Endodermal cell (in vitro differentiated cells): Measurements from ENCODE around the gene MOXD1. TPM values are rescaled to one million over a fixed set of nuclear protein-coding genes. Genes with fewer than 3 reads are reported as not detected.

Experiments
- DNase-seq: peaks from one replicate; pipeline ENCODE4 v3.0.0-alpha.2; 2017
- H3K27ac ChIP-seq: 2 replicates; pipeline ENCODE4 v1.5.1; 2013; ENCODE audit warnings: mild to moderate bottlenecking, low read depth, low read length, moderate library complexity
- H3K27me3 ChIP-seq: 2 replicates; pipeline ENCODE4 v1.6.1; 2013; ENCODE audit warnings: mild to moderate bottlenecking, low read length, moderate library complexity; ENCODE audit not compliant: insufficient read depth, control insufficient read depth, poor library complexity, severe bottlenecking
- H3K36me3 ChIP-seq: 2 replicates; pipeline ENCODE4 v1.7.0; 2013; ENCODE audit warnings: mild to moderate bottlenecking, low read length, moderate library complexity; ENCODE audit not compliant: control insufficient read depth, insufficient read depth
- H3K4me1 ChIP-seq: one replicate; pipeline ENCODE4 v1.7.0; 2013; ENCODE audit warnings: low read length; ENCODE audit not compliant: control insufficient read depth, insufficient read depth
- H3K4me3 ChIP-seq: 2 replicates; pipeline ENCODE4 v1.5.1; 2013; ENCODE audit warnings: mild to moderate bottlenecking, low read length, moderate library complexity
- H3K9ac ChIP-seq: 2 replicates; pipeline ENCODE4 v1.6.1; 2013; ENCODE audit warnings: mild to moderate bottlenecking, low read length, moderate library complexity; ENCODE audit not compliant: poor library complexity, severe bottlenecking; ENCODE audit errors: extremely low read depth
- H3K9me3 ChIP-seq: 2 replicates; pipeline ENCODE4 v1.6.1; 2013; ENCODE audit warnings: mild to moderate bottlenecking, low read length, moderate library complexity; ENCODE audit not compliant: control insufficient read depth
- H3K27ac Mint-ChIP-seq: 2 replicates; pipeline ENCODE4 v1.8.0; 2020; ENCODE audit warnings: mixed read lengths
- H3K27me3 Mint-ChIP-seq: 2 replicates; pipeline ENCODE4 v1.8.0; 2021; ENCODE audit warnings: mild to moderate bottlenecking, mixed read lengths; ENCODE audit not compliant: insufficient read depth
- H3K36me3 Mint-ChIP-seq: 2 replicates; pipeline ENCODE4 v1.8.0; 2020; ENCODE audit warnings: low read depth, mixed read lengths
- H3K4me1 Mint-ChIP-seq: 2 replicates; pipeline ENCODE4 v1.8.0; 2020; ENCODE audit warnings: mixed read lengths
- H3K4me3 Mint-ChIP-seq: 2 replicates; pipeline ENCODE4 v1.8.0; 2020; ENCODE audit warnings: mild to moderate bottlenecking, moderate library complexity, mixed read lengths
- H3K9me3 Mint-ChIP-seq: 2 replicates; pipeline ENCODE4 v1.8.0; 2020; ENCODE audit warnings: mild to moderate bottlenecking, mixed read lengths
- WGBS, 2 experiments: methylation state at CpG; one replicate each; pipeline versions ENCODE4 v1.1.5 to v1.1.7; 2013; ENCODE audit warnings: missing lambda C conversion rate in 2 of 2, mixed read lengths in 1 of 2; ENCODE audit not compliant: insufficient coverage in 1 of 2, insufficient read length in 1 of 2; 5-methylcytosine and 5-hydroxymethylcytosine counted together
- total RNA-seq, 2 donors: library from RNA; stranded (reverse); fragmentation: NEBNext Ultra II Directional in 1 of 2; extraction: Animal tissue kit (Norgen Biotek cat#: 25700) in 1 of 2; gene quantifications; 2 replicates in 1 of 2; 3 replicates in 1 of 2; pipeline ENCODE4 v1.2.1, GENCODE V29; 2021
- TF ChIP-seq, protein P1 (sequence below): fragments of 200-600 bp; sonication (generic); conservative IDR thresholded peaks from 2 replicates; pipeline ENCODE4 v1.5.0; 2021; ENCODE audit warnings: antibody characterized with exemption, mild to moderate bottlenecking

MOXD1 gene
- total RNA-seq, 2 donors from 2014 or later, result 1.3 to 3.2 TPM

DNA sequence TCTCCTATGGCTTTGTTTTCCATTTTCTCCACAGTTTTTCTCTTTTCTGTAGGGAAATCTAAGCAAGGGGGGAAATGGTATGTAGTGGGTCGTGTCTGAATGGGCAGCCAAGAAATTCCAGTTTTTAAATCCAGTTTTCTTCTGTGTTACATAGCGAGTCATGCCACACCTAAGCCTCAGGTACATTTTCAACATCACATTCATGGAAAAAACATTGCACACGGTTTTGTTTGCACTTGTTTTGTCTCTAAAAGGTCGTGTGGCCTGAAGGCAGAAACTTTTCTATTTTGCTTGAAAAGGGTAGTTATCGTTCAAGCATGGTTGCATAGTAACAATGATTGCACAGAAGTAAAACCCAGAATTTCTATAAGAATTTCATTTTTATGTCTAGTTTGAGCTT lies 70.5 kb downstream of the MOXD1 start:
- no peaks in the 10 kb centered on the region for H3K9me3 ChIP-seq
- H3K27me3 ChIP-seq, result no peaks in the 10 kb centered on the region
- TF ChIP-seq, protein P1, sequence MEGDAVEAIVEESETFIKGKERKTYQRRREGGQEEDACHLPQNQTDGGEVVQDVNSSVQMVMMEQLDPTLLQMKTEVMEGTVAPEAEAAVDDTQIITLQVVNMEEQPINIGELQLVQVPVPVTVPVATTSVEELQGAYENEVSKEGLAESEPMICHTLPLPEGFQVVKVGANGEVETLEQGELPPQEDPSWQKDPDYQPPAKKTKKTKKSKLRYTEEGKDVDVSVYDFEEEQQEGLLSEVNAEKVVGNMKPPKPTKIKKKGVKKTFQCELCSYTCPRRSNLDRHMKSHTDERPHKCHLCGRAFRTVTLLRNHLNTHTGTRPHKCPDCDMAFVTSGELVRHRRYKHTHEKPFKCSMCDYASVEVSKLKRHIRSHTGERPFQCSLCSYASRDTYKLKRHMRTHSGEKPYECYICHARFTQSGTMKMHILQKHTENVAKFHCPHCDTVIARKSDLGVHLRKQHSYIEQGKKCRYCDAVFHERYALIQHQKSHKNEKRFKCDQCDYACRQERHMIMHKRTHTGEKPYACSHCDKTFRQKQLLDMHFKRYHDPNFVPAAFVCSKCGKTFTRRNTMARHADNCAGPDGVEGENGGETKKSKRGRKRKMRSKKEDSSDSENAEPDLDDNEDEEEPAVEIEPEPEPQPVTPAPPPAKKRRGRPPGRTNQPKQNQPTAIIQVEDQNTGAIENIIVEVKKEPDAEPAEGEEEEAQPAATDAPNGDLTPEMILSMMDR, result no peak
- H3K4me1 ChIP-seq, result no peaks in the 10 kb centered on the region
- WGBS, 2 experiments, result 83 to 86% methylated on average over 4 to 5 of the region's 5 CpGs
- no peaks in the 10 kb centered on the region for H3K9me3 Mint-ChIP-seq
- no peaks in the 10 kb centered on the region for H3K27me3 Mint-ChIP-seq
- no peak overlapping the region for H3K27ac ChIP-seq
- no peak for DNase-seq
- H3K36me3 Mint-ChIP-seq, result no peaks in the 10 kb centered on the region
- no peak overlapping the region for H3K4me3 Mint-ChIP-seq
- no peak overlapping the region for H3K4me3 ChIP-seq
- no peak overlapping the region for H3K27ac Mint-ChIP-seq
- no peaks in the 10 kb centered on the region for H3K36me3 ChIP-seq
- H3K4me1 Mint-ChIP-seq, result peaks cover 8% of the 10 kb centered on the region
- H3K9ac ChIP-seq, result no peak overlapping the region

- no peaks in the 10 kb centered on the region for H3K27me3 Mint-ChIP-seq
- no peak overlapping the region for H3K4me3 Mint-ChIP-seq
- DNase-seq, result no peak
- WGBS, 2 experiments, result 94% methylated on average over 2 of the region's 2 CpGs; no CpG with 5 or more reads in 1 of the 2 experiments
- Histone ChIP-seq H3K4me3 (no peak overlapping the region), H3K27me3 (no peaks in the 10 kb centered on the region), H3K27ac (no peak overlapping the region), H3K9ac (no peak overlapping the region), H3K9me3 (no peaks in the 10 kb centered on the region), H3K36me3 (no peaks in the 10 kb centered on the region), H3K4me1 (no peaks in the 10 kb centered on the region)
- H3K27ac Mint-ChIP-seq, result no peak overlapping the region
- no peaks in the 10 kb centered on the region for H3K9me3 Mint-ChIP-seq
- no peaks in the 10 kb centered on the region for H3K4me1 Mint-ChIP-seq
- TF ChIP-seq, protein P1, result no peak
- no peaks in the 10 kb centered on the region for H3K36me3 Mint-ChIP-seq
Measured at GRCh38 chr6:132322398-132322797, 78.9 kb downstream of the MOXD1 start.

- H3K27me3 Mint-ChIP-seq, result no peaks in the 10 kb centered on the region
- no peak overlapping the region for H3K27ac Mint-ChIP-seq
- Histone ChIP-seq H3K36me3 (no peaks in the 10 kb centered on the region), H3K4me3 (no peak overlapping the region), H3K27ac (no peak overlapping the region), H3K27me3 (no peaks in the 10 kb centered on the region), H3K9ac (no peak overlapping the region), H3K9me3 (peaks cover 3% of the 10 kb centered on the region), H3K4me1 (no peaks in the 10 kb centered on the region)
- no peaks in the 10 kb centered on the region for H3K4me1 Mint-ChIP-seq
- no peak overlapping the region for H3K4me3 Mint-ChIP-seq
- TF ChIP-seq, protein P1, result no peak
- H3K9me3 Mint-ChIP-seq, result peaks cover 5% of the 10 kb centered on the region
- no peaks in the 10 kb centered on the region for H3K36me3 Mint-ChIP-seq
- no peak for DNase-seq
Measured at GRCh38 chr6:132320007-132320406, 81.3 kb downstream of the MOXD1 start.
